ENCODE measurements around the gene SUN2. TPM values are rescaled to one million over a fixed set of nuclear protein-coding genes. Genes with fewer than 3 reads are reported as not detected.

SUN2 gene
- total RNA-seq, 1 experiment from 2014 or later, result 42.0 TPM

DNA sequence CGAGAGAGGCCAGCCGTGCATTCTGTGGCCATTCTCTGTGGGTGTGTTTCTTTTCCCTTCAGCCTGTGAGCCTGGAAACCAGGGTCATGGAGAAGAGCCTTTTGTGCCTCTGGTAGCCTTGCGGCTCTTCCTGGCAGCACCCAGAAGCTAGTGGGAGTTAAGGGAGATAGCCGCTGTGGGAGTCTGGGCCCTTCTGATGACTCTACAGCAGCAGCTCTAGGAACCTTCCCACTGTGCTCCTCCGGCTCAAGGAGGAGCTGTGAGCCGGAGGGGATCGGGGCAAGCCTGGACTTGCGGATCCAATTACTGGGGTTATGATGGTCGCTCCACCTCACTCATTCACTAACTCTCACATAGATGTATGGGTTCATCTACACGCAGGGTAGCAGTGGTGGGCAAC lies 39.5 kb downstream of the SUN2 start:
- no peak for DNase-seq (ENCODE audit: low spot score)

DNA sequence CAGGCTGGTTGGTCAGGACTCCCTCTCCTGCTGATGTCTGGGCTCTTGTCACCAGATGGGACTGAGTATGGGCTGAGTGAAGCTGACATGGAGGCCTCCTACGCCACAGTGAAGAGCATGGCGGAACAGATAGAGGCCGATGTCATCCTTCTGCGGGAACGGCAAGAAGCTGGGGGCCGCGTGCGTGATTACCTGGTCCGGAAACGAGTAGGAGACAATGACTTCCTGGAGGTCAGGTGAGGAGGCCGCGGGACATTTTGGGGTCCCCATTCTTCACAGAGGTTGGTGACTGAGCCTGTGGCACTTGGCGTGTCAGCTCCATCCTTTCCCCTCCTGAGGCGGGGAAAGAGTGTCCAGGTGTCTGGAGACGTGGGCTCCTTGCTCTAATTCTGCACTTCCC lies 39.9 kb downstream of the SUN2 start:
- no peak for DNase-seq (ENCODE audit: low spot score)

DNA sequence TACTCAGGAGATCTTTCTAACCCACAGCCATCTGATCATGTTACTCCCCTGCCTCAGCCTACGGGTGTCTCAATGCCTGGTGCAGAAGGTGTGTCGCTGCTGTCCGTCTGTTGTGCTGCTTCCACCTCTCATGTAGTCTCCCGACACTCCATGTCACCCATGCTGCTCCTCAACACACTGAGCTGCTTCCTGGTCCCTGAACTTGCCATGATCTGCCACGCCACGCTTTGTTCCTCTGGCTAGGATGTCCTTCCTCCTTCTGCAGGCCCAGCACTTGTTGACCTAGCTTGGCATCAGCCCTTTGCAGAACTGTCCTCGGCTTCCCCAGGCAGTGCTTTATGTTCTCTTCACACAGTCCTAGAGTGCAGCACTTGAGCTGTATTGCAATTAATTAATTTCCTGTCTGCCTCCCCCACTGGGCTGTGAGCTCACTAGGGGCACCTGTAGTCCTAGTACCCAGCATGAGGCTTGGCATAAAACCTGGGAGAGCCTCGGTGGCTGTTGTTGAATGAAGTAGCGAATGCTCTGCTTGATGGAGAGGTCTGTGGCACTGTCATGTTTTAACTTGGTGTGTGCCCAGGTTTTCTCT lies 40.5 kb downstream of the SUN2 start:
- no peak for DNase-seq (ENCODE audit: low spot score)

GRCh38 chr22:38713921-38714320 lies 41.9 kb downstream of the SUN2 start:
- no peak for DNase-seq (ENCODE audit: low spot score)

GRCh38 chr22:38712486-38713207 lies 43.2 kb downstream of the SUN2 start:
- no peak for DNase-seq (ENCODE audit: low spot score)

DNA sequence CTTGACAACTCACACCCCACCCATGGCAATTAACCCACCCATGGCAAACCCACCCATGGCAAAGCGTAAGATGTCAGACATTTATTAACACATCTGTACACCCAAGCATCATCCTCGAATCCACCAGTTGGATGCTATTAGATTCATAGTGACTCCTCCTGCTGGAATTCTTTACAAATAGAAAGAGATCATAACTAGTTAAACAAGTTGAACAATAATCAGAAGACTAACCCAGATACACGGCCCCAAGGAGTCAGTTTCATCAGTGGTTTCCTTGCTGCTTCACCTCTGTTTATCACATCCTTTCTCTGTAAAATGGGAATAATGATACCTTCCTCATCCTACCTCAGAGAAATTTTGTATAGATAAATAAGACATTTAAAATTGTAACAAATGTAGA lies 44.9 kb downstream of the SUN2 start:
- no peak for DNase-seq (ENCODE audit: low spot score)

GRCh38 chr22:38710351-38710750 lies 45.4 kb downstream of the SUN2 start:
- DNase-seq (ENCODE audit: low spot score), result no peak

DNA sequence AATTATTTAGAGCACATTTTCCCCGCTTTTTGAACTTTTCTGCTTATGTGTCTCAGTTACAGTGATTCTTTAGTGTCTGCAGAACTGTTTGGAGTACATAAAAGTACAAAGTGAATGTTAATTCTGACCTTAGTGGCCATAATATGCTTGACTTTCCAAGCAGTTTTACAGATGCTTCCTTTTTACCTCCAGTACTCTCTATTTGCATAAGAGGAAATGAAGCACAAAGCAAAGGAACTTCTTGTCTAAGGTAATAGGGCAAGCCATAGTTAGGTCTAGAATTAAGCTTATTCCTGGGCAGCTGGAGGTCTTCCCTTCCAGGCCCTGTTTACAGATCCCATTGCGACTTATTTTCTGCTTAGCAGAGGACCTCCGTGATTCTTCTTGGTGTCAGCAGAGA lies 46.5 kb downstream of the SUN2 start:
- no peak for DNase-seq (ENCODE audit: low spot score)

DNA sequence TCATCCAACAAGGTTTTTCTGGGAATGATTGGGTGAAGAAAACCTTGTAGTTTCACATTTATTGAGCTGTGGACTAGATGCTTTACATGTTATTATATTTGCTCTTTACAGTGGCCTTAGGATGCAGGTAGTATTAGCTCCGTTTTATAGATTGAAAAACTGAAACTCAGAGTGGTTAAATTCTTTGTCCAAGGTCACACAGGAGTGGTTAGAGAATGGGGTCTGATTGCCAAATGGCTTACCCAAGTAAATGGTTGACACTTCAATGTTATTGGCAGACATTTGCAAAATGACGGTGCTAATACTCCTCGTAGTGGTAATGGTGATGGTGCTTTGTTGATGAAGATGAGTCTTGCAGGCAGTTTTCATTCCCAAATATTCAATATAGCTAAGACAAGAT lies 47.8 kb downstream of the SUN2 start:
- DNase-seq (ENCODE audit: low spot score), result no peak

GRCh38 chr22:38707346-38707745 lies 48.5 kb downstream of the SUN2 start:
- DNase-seq (ENCODE audit: low spot score), result peak; percentile 33

GRCh38 chr22:38706901-38707195 lies 49.0 kb downstream of the SUN2 start:
- no peak for DNase-seq (ENCODE audit: low spot score)

DNA sequence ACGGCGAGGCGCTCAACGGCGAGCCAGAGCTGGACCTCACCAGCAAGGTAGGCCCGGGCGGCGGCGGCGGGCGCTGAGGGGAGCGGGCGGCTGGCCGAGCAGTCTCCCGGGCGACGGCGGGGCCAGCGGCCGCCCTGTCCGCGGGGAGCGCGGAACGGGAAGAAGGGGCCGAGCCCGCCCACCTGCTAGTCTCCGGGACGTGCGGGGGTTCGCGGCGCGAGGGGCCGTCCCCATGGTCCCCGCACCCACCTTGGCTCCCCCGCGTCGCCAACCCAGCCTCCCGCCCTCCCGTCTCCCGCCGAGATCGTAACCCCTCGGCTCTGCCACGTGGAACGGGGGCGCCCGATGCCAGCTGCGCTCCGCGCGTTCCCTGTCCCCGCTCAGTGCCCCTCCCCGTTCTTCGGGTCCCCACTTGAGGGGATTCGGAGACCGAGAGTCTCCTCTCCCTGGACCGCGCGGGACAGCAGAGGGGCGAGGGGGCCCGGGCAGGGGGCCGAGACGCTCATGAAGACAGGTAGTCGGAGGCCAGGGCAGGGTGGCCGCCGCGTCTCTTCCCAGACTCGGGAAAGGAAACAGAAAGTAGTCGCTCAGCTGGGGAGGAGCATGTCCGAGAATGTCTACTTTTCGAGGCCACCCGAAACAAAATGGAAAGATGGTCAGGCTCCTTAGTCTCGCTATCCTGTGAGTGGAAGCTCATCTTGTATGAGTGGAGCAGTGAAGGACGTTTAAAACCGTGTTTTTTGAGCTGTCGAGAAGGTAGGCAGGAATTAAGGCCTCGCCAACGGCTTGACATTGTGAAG lies 49.5 kb downstream of the SUN2 start:
- no peak for DNase-seq (ENCODE audit: low spot score)

- peak; percentile 100 for DNase-seq (ENCODE audit: low spot score)
Observed at GRCh38 chr22:38705235-38706100, 50.3 kb downstream of the SUN2 start, which contains the start of gene GTPBP1. Gene GTPBP1, plus strand, starts transcription at chr22:38705944. Its CDS starts 12 bp downstream, at chr22:38705956.

GRCh38 chr22:38704654-38705234 lies 51.1 kb downstream of the SUN2 start:
- DNase-seq (ENCODE audit: low spot score), result no peak

GRCh38 chr22:38700789-38701628 lies 54.8 kb downstream of the SUN2 start, which contains the start of gene JOSD1:
Gene JOSD1, minus strand, starts transcription at chr22:38700943. Its CDS starts 956 bp downstream, at chr22:38699987.
- DNase-seq (ENCODE audit: low spot score), result peak; percentile 89

DNA sequence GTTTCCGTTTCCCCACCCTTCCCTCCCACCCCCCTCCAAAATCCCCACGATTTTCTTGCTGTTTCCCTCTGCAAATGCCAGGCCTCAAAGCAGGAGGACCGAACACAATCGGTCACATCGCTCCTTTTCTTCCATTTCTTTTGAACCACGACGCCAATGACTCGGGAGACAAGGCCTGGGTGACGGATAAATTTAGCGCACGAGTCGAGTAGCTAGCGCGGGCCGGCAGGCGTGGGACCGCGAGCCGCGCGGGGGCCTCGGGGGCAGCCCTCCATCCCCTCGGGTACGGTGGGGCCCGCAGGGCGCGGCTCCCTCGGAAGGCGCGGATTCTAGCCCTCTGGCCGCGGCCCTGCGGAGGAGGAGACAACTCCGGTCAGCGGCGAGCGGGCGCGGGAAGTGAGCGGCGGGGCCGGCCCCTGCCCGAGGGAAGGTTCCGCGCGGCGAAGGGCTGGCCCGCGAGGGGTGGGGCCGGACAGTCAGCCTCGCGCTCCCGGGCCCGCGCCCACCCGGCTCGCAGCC lies 55.5 kb downstream of the SUN2 start:
- DNase-seq (ENCODE audit: low spot score), result no peak

DNA sequence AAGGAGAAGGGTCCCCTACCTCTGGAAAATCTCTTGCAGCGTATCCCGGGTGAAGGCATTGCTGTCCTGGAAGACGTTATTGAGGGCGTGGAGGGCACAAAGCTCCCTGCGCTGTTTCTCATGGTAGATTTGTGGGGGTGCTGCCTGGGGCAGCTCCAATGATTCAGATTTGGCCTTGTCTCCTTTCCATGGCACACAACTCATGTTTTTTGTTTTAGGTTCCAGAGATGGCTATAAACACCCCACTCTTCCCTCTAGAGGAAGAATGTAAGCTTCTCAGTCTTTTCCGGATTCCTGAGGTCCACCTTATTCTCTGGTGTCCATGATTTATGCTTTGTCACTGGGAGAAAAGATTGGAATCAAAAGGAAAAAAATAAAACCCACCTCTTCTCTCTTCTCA lies 56.0 kb downstream of the SUN2 start:
- no peak for DNase-seq (ENCODE audit: low spot score)

DNA sequence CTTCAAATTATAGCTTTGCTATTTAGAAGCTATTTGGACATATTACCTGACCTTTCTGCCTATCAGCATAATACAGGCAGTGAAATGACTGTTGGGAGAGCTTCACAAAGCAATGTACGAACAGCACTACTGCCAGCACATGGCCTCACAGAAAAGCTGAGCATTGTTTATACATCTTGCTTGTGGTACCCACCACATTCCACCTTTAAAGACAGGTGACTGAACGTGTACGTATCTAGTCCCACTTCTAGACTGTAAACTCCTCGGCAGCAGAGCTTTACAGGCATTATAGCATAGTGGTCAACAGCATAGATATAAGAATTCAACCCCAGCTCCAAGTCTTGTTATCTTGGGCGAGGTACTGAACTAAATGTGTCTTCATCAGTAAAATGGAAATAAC lies 56.7 kb downstream of the SUN2 start:
- no peak for DNase-seq (ENCODE audit: low spot score)

DNA sequence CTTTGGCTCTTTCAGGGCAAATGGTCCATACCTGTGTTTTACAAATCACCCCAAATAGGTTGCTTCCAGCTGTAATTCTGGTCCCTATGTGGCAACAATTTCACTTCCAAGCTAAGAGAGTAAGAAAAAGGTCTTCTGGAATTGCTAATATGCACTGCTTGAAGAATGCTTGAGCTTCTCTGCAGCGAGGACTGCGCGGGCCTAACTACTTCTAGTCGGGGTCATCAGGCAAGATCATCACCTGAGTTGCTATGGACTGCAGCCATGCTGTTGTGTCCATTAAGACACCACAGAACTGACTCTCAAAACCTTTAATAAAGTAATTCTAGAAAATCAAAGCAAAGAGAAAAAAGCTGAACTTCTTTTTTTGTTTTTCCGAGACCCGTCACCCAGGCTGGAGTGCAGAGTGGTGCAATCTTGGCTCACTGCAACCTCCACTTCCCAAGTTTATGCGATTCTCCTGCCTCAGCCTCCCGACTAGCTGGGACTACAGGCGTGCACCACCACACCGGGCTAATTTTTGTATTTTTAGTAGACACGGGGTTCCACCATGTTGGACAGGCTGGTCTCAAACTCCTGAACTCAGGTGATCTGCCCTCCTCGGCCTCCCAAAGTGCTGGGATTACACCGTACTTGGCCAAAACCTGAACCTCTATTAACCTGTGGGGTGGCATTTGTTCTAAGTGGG lies 57.2 kb downstream of the SUN2 start:
- DNase-seq (ENCODE audit: low spot score), result no peak

Data from H4 (cell line).